ENCODE results near the gene LARGE1.

LARGE1 gene

DNA sequence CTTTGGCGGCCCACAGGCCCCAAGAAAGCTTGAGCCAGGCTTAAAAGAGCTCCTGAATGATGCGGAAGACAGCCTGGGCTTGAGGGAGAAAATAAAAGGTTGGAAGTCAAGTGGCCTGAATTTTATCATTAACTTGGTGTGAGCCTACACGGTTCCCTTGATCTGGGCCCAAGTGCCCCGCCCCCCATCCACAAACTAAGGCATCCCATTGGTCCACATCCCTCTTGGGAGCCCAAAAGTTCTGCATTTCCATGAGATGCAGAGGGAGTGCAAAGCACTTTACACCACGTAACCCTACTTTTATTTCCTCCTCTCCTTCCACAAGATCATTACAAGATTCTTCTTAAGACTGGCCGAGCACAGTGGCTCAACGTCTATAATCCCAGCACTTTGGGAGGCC is 22.2 kb downstream of the LARGE1 start:
- no peaks in the 10 kb centered on the region for H3K27me3 ChIP-seq (ENCODE audit: insufficient read depth, low read length, poor library complexity, severe bottlenecking)
- no peaks in the 10 kb centered on the region for H3F3A ChIP-seq (ENCODE audit: low read depth)
- H4K20me1 ChIP-seq (ENCODE audit: insufficient read depth, low read length, poor library complexity, severe bottlenecking) = no peaks in the 10 kb centered on the region
- no peak overlapping the region for H3K4me3 ChIP-seq (ENCODE audit: low read length, poor library complexity, severe bottlenecking)
- H2AFZ ChIP-seq (ENCODE audit: low read length) = no peak overlapping the region
- H3K79me2 ChIP-seq (ENCODE audit: insufficient read depth, low read length) = no peaks in the 10 kb centered on the region
- no peaks in the 10 kb centered on the region for H3K36me3 ChIP-seq (ENCODE audit: insufficient read depth, low read length)
- H3K9ac ChIP-seq (ENCODE audit: low read depth, low read length, poor library complexity, severe bottlenecking) = no peak overlapping the region
- H3K9me2 ChIP-seq (replicated peaks; ENCODE audit: low read depth, low read length) = no peaks in the 10 kb centered on the region
- no peaks in the 10 kb centered on the region for H3K4me1 ChIP-seq (ENCODE audit: insufficient read depth, low read length, poor library complexity, severe bottlenecking)
- H3K4me2 ChIP-seq (ENCODE audit: low read depth, low read length, poor library complexity, severe bottlenecking) = no peak overlapping the region
- H3K9me3 ChIP-seq (ENCODE audit: insufficient read depth, low read depth, low read length) = peaks cover 6% of the 10 kb centered on the region; the same call in 1 of the 2 replicates
- TF ChIP-seq EZH2phosphoT487 (IDR thresholded peaks at IDR 0.05; ENCODE audit: borderline replicate concordance) = no peak
- TF ChIP-seq, protein P1, sequence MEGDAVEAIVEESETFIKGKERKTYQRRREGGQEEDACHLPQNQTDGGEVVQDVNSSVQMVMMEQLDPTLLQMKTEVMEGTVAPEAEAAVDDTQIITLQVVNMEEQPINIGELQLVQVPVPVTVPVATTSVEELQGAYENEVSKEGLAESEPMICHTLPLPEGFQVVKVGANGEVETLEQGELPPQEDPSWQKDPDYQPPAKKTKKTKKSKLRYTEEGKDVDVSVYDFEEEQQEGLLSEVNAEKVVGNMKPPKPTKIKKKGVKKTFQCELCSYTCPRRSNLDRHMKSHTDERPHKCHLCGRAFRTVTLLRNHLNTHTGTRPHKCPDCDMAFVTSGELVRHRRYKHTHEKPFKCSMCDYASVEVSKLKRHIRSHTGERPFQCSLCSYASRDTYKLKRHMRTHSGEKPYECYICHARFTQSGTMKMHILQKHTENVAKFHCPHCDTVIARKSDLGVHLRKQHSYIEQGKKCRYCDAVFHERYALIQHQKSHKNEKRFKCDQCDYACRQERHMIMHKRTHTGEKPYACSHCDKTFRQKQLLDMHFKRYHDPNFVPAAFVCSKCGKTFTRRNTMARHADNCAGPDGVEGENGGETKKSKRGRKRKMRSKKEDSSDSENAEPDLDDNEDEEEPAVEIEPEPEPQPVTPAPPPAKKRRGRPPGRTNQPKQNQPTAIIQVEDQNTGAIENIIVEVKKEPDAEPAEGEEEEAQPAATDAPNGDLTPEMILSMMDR (conservative IDR thresholded peaks at IDR 0.05; ENCODE audit: low read length) = no peak

DNA sequence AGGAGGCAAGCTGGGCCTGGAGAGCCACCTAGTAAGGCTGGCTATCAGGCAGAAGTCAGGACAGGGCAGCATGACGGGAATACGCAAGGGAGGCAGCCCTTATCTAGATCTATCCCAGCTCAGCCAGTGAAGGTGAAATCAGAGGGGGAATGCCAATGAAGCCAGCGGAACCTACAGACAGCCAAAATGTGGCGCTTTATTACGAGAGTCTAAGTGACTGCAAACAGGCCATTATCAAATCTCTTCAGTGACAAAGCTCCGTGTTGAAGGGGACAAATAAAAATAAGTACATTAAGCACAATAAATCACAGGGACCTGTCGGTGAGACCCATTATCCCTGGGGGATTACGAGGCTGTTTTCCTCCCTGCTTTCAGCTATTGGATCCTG is 22.8 kb downstream of the LARGE1 start:
- no peaks in the 10 kb centered on the region for H3K36me3 ChIP-seq (ENCODE audit: insufficient read depth, low read length)
- no peaks in the 10 kb centered on the region for H3K4me1 ChIP-seq (ENCODE audit: insufficient read depth, low read length, poor library complexity, severe bottlenecking)
- H3K4me3 ChIP-seq (ENCODE audit: low read length, poor library complexity, severe bottlenecking) = no peak overlapping the region
- H3K4me2 ChIP-seq (ENCODE audit: low read depth, low read length, poor library complexity, severe bottlenecking) = no peak overlapping the region
- peaks cover 6% of the 10 kb centered on the region; the same call in 1 of the 2 replicates for H3K9me3 ChIP-seq (ENCODE audit: insufficient read depth, low read depth, low read length)
- TF ChIP-seq, protein P1 (conservative IDR thresholded peaks at IDR 0.05; ENCODE audit: low read length) = no peak
- TF ChIP-seq EZH2phosphoT487 (IDR thresholded peaks at IDR 0.05; ENCODE audit: borderline replicate concordance) = no peak
- H3K79me2 ChIP-seq (ENCODE audit: insufficient read depth, low read length) = no peaks in the 10 kb centered on the region
- no peak overlapping the region for H2AFZ ChIP-seq (ENCODE audit: low read length)
- no peaks in the 10 kb centered on the region for H4K20me1 ChIP-seq (ENCODE audit: insufficient read depth, low read length, poor library complexity, severe bottlenecking)
- H3K9ac ChIP-seq (ENCODE audit: low read depth, low read length, poor library complexity, severe bottlenecking) = no peak overlapping the region
- H3F3A ChIP-seq (ENCODE audit: low read depth) = no peaks in the 10 kb centered on the region
- H3K27me3 ChIP-seq (ENCODE audit: insufficient read depth, low read length, poor library complexity, severe bottlenecking) = no peaks in the 10 kb centered on the region
- no peaks in the 10 kb centered on the region for H3K9me2 ChIP-seq (replicated peaks; ENCODE audit: low read depth, low read length)

- no peaks in the 10 kb centered on the region for H3K27me3 ChIP-seq (ENCODE audit: insufficient read depth, low read length, poor library complexity, severe bottlenecking)
- no peaks in the 10 kb centered on the region for H3F3A ChIP-seq (ENCODE audit: low read depth)
- no peaks in the 10 kb centered on the region for H4K20me1 ChIP-seq (ENCODE audit: insufficient read depth, low read length, poor library complexity, severe bottlenecking)
- H3K4me2 ChIP-seq (ENCODE audit: low read depth, low read length, poor library complexity, severe bottlenecking) = no peak overlapping the region
- TF ChIP-seq, protein P1 (conservative IDR thresholded peaks at IDR 0.05; ENCODE audit: low read length) = no peak
- TF ChIP-seq EZH2phosphoT487 (IDR thresholded peaks at IDR 0.05; ENCODE audit: borderline replicate concordance) = no peak
- H3K9ac ChIP-seq (ENCODE audit: low read depth, low read length, poor library complexity, severe bottlenecking) = no peak overlapping the region
- H3K4me1 ChIP-seq (ENCODE audit: insufficient read depth, low read length, poor library complexity, severe bottlenecking) = no peaks in the 10 kb centered on the region
- H2AFZ ChIP-seq (ENCODE audit: low read length) = no peak overlapping the region
- H3K9me2 ChIP-seq (replicated peaks; ENCODE audit: low read depth, low read length) = no peaks in the 10 kb centered on the region
- H3K36me3 ChIP-seq (ENCODE audit: insufficient read depth, low read length) = no peaks in the 10 kb centered on the region
- peaks cover 5% of the 10 kb centered on the region; the same call in 1 of the 2 replicates for H3K9me3 ChIP-seq (ENCODE audit: insufficient read depth, low read depth, low read length)
- H3K4me3 ChIP-seq (ENCODE audit: low read length, poor library complexity, severe bottlenecking) = no peak overlapping the region
- no peaks in the 10 kb centered on the region for H3K79me2 ChIP-seq (ENCODE audit: insufficient read depth, low read length)
Measured at GRCh38 chr22:33896575-33897447, 23.5 kb downstream of the LARGE1 start.
